Keratinocyte (primary cell): Measurements from ENCODE around the gene TRPV4.

Experiments used
- CTCF ChIP-seq, 3 experiments: IDR thresholded peaks in 1 of 3; conservative IDR thresholded peaks in 1 of 3; optimal IDR thresholded peaks in 1 of 3; 2 replicates in 2 of 3; 3 replicates in 1 of 3; pipeline versions ENCODE3 to v1.5.1; 2011; ENCODE audit warnings: low read length in 3 of 3, mild to moderate bottlenecking in 3 of 3, moderate library complexity in 2 of 3, control low read depth in 1 of 3, inconsistent platforms in 1 of 3; ENCODE audit not compliant: insufficient read depth in 2 of 3; ENCODE audit errors: extremely low read depth in 1 of 3
- EZH2 ChIP-seq: IDR thresholded peaks from one replicate; pipeline ENCODE4 v1.6.1; 2012; ENCODE audit warnings: inconsistent platforms, mild to moderate bottlenecking, low read length, moderate library complexity

DNA sequence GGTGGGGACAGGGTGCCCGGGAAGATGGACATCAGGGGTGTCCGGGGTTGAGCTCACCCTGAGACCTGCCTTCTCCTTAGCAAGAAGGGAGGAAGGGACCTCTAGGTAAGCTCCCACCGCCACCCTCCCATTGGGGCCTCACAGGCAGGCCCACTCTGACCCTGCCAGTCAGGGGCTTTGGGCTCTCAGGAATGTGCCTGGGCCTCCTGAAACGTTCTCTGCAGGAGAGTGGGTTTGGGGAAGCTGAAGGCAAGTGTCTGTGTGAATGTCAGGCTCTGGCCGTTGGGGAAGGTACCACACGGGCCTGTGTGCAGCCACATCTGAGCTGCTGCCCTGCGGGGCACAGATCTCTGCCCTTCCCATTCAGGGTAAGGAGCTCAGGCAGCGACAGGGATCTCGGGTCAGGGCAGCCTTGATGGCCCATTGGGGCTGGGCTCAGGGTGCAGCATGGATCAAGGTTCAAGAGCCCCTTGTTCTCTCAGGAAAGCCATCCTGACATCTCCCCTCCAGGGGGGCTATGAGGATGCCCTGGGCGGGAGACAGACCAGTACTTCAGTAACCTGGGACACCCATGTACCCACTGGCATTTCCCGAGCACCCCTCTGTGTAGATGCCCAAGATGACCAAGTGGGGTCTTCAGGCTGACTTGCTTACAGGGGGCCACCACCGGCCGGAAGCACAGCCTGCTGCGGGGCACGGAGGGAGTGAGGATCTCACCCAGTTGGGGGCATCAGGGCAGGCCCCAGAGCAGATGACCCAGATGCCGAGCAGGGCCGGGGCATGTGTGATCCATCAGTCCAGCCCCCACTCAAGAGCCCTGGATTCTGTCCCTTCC is 89.9 kb downstream of the TRPV4 start:
- TF ChIP-seq CTCF (optimal IDR thresholded peaks at IDR 0.05 in 1 of 3, IDR thresholded peaks at IDR 0.05 in 1 of 3, conservative IDR thresholded peaks at IDR 0.05 in 1 of 3; ENCODE audit: extremely low read depth in 1 of 3, insufficient read depth in 2 of 3, low read length in 3 of 3) (no peak), EZH2 (no peak)
